DOHH2 (cell line): ENCODE data around the gene IFNLR1.

Source experiments
- H3F3A ChIP-seq: fragments of 200-600 bp; sonication (generic), shearing (Covaris generic); 2 replicates; pipeline ENCODE4 v1.6.0; 2016; ENCODE audit warnings: antibody characterized with exemption, mild to moderate bottlenecking; ENCODE audit not compliant: control insufficient read depth, insufficient read depth
- H3K27ac ChIP-seq: fragments of 200-600 bp; sonication (generic); 2 replicates; pipeline ENCODE4 v1.5.1; 2014; ENCODE audit warnings: low read depth, mild to moderate bottlenecking, low read length, moderate library complexity
- H3K27me3 ChIP-seq: fragments of 200-600 bp; sonication (generic); 2 replicates; pipeline ENCODE4 v1.6.1; 2014; ENCODE audit warnings: mild to moderate bottlenecking, low read length, mixed read lengths; ENCODE audit not compliant: control insufficient read depth
- H3K36me3 ChIP-seq: fragments of 200-600 bp; sonication (generic); 2 replicates; pipeline ENCODE4 v1.6.1; 2014; ENCODE audit warnings: mild to moderate bottlenecking, low read length, moderate library complexity, mixed read lengths; ENCODE audit not compliant: control insufficient read depth
- H3K4me1 ChIP-seq: fragments of 200-600 bp; sonication (generic); 2 replicates; pipeline ENCODE4 v1.6.1; 2014; ENCODE audit warnings: mild to moderate bottlenecking, low read length, mixed read lengths; ENCODE audit not compliant: control insufficient read depth
- H3K4me2 ChIP-seq: fragments of 200-600 bp; sonication (generic); 2 replicates; pipeline ENCODE4 v1.6.0; 2014; ENCODE audit warnings: mild to moderate bottlenecking, low read length, moderate library complexity
- H3K4me3 ChIP-seq: fragments of 200-600 bp; sonication (generic); 2 replicates; pipeline ENCODE4 v1.5.1; 2014; ENCODE audit warnings: mild to moderate bottlenecking, low read length, mixed read lengths
- H3K79me2 ChIP-seq: fragments of 200-600 bp; sonication (generic); 2 replicates; pipeline ENCODE4 v1.6.1; 2014; ENCODE audit warnings: mild to moderate bottlenecking, low read length, mixed read lengths; ENCODE audit not compliant: control insufficient read depth
- H3K9me2 ChIP-seq: fragments of 200-600 bp; sonication (generic); replicated peaks from 2 replicates; pipeline ENCODE4 v1.6.1; 2014; ENCODE audit warnings: mild to moderate bottlenecking, low read length, mixed read lengths; ENCODE audit not compliant: control insufficient read depth
- H3K9me3 ChIP-seq: fragments of 200-600 bp; sonication (generic); 2 replicates; pipeline ENCODE4 v1.6.1; 2014; ENCODE audit warnings: antibody characterized with exemption, low read length, mixed read lengths; ENCODE audit not compliant: control insufficient read depth, insufficient read depth
- H4K20me1 ChIP-seq: fragments of 200-600 bp; sonication (generic); 2 replicates; pipeline ENCODE4 v1.6.0; 2014; ENCODE audit warnings: low read depth, mild to moderate bottlenecking, antibody characterized with exemption, low read length, moderate library complexity; ENCODE audit not compliant: control insufficient read depth, insufficient read depth
- CTCF ChIP-seq: fragments of 200-600 bp; sonication (generic); IDR thresholded peaks from one replicate; pipeline ENCODE4 v1.5.1; 2014; ENCODE audit warnings: antibody characterized with exemption, mild to moderate bottlenecking, low read depth, low read length; ENCODE audit not compliant: poor library complexity, severe bottlenecking
- EZH2phosphoT487 ChIP-seq: fragments of 200-600 bp; sonication (generic); IDR thresholded peaks from 2 replicates; pipeline ENCODE4 v1.6.1; 2017; ENCODE audit warnings: borderline replicate concordance, mild to moderate bottlenecking, antibody characterized with exemption, low read length, moderate library complexity, mixed read lengths

IFNLR1 gene

GRCh38 chr1:24186993-24187790, at the start of gene IFNLR1:
IFNLR1 (minus strand) TSS chr1:24187289; CDS start chr1:24187248, 41 bp downstream.
- no peaks in the 10 kb centered on the region for H3K9me3 ChIP-seq
- H4K20me1 ChIP-seq, result 0 out of 2 replicates have a peak, but pooled peaks cover 11% of the 10 kb centered on the region
- TF ChIP-seq CTCF, result no peak
- no peak for TF ChIP-seq EZH2phosphoT487
- H3K4me3 ChIP-seq, result peak within 1 kb of the TSS; percentile 93
- H3K79me2 ChIP-seq, result peaks cover 56% of the 10 kb centered on the region
- peaks cover 34% of the 10 kb centered on the region for H3F3A ChIP-seq
- H3K4me1 ChIP-seq, result peaks cover 79% of the 10 kb centered on the region
- no peaks in the 10 kb centered on the region for H3K9me2 ChIP-seq
- H3K4me2 ChIP-seq, result peak within 1 kb of the TSS; percentile 91
- H3K27me3 ChIP-seq, result no peaks in the 10 kb centered on the region
- peaks cover 46% of the 10 kb centered on the region for H3K36me3 ChIP-seq
- H3K27ac ChIP-seq, result peak within 1 kb of the TSS; percentile 99

DNA sequence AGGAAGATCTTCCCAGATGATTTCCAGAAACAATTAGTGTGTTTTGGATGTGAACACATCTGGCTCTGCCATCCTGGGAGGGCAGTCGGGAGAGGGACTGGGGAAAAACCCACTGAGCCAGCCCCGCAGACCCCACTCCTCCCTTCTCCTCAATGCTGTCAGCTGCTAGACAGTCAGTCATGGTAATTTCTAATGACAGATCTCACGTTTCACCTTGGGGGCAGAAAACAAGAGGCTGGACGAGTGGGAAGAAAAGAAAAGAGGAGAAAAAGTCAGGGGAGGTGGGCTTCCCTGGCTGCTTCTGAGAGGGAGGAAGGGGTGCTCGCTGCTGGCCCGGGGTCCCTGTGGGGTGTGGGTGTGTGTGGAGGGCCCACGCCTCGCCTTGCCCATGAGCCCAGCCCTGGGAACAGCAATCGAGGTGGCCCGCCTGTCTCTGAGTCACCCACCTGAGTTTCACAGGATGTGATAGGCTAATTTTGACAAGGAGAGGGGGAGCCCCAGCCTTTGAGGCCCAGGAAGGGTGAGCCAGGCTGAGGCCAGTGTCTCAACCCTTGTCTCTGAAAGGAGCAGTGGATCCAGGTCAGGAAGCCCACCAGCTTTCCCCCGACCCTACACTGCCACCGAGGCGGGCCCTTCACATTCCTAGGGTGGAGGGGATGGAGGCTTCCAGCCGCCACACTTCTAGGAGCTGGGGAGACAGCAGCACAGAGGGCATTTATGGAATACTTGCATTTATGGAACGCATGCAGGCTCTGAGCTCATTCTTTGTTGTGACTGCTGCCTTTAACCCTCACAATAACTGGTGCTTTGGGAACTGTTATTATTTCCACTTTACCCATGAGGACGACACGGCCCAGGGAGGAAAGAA, 49.1 kb upstream of the IFNLR1 start:
- Histone ChIP-seq H3K9me3 (no peaks in the 10 kb centered on the region), H4K20me1 (no peaks in the 10 kb centered on the region), H3K27ac (no peak overlapping the region), H3K36me3 (no peaks in the 10 kb centered on the region), H3K79me2 (no peaks in the 10 kb centered on the region), H3K27me3 (no peaks in the 10 kb centered on the region), H3F3A (no peaks in the 10 kb centered on the region), H3K4me2 (no peak overlapping the region), H3K4me3 (no peak overlapping the region), H3K9me2 (no peaks in the 10 kb centered on the region), H3K4me1 (no peaks in the 10 kb centered on the region; the same call in 1 of the 2 replicates)
- TF ChIP-seq EZH2phosphoT487 (no peak), CTCF (no peak)

DNA sequence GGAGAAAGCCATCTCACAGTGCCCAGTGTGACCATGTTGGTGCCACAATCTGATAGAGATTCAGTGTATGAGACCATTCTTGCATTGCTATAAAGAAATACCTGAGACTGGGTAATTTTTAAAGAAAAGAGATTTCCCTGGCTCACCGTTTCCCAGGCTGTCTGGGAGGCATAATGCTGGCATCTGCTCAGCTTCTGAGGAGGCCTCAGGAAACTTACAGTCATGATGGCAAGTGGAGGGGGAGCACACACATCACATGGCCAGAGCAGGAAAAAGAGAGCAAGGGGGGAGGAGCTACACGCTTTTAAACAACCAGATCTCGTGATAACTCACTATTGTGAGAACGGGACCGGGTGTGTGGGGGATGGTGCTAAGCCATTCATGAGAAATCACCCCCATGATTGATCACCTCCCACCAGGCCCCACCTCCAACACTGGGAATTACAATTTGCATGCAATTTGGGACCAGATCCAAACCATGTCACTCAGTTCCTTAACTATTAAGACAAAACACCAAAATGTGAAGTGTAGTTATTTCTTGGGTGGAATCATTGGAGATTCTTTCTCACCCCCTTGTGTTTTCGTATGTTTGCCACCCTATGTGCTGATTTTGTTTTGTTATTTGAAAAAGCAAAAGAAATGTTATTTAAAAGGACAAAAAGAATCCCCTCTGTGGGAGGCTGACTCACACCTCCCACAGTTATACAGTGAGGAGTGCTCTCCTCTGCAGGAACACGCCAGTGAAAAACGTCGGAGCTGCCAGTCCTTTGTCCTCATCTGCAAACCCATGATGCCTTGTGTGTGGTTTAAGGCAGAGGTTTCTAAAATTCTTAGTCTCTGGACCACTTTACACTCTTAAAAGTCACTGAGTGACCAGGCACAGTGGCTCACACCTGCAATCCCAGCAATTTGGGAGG, 46.9 kb upstream of the IFNLR1 start:
- Histone ChIP-seq H3K4me1 (no peaks in the 10 kb centered on the region; the same call in 1 of the 2 replicates), H3K27me3 (no peaks in the 10 kb centered on the region), H3K36me3 (no peaks in the 10 kb centered on the region), H3K4me2 (no peak overlapping the region), H3K4me3 (no peak overlapping the region), H3K79me2 (no peaks in the 10 kb centered on the region), H3F3A (no peaks in the 10 kb centered on the region), H3K9me2 (no peaks in the 10 kb centered on the region), H3K9me3 (no peaks in the 10 kb centered on the region), H3K27ac (no peak overlapping the region), H4K20me1 (no peaks in the 10 kb centered on the region)
- no peak for TF ChIP-seq EZH2phosphoT487
- TF ChIP-seq CTCF, result no peak
